SK-N-SH treated with all-trans-retinoic acid at 6 μM for 48 hours (cell line): ENCODE results near the gene SLC18A3.

Experiments
- ATAC-seq: fragments of 200-7000 bp; cut with Tn5 transposase; 3 replicates; pipeline ENCODE4 v1.9.1; 2020; ENCODE audit warnings: mild to moderate bottlenecking, moderate library complexity
- BACH2 ChIP-seq: fragments of 250-450 bp; sonication (Bioruptor Pico); IDR thresholded peaks from 2 replicates; pipeline ENCODE4 v1.9.0; 2021; ENCODE audit warnings: mild to moderate bottlenecking, borderline replicate concordance
- CREB5 ChIP-seq: fragments of 250-450 bp; sonication (Bioruptor Pico); IDR thresholded peaks from 2 replicates; pipeline ENCODE4 v1.5.1; 2020; ENCODE audit warnings: low read depth, mild to moderate bottlenecking, moderate library complexity
- CSDC2 ChIP-seq: fragments of 250-450 bp; sonication (Bioruptor Pico); IDR thresholded peaks from 2 replicates; pipeline ENCODE4 v1.5.0; 2020; ENCODE audit warnings: mild to moderate bottlenecking, moderate library complexity
- CSRNP3 ChIP-seq: fragments of 250-450 bp; sonication (Bioruptor Pico); IDR thresholded peaks from 2 replicates; pipeline ENCODE4 v1.5.1; 2021; ENCODE audit warnings: mild to moderate bottlenecking, moderate library complexity
- ESRRG ChIP-seq: fragments of 250-450 bp; sonication (Bioruptor Pico); IDR thresholded peaks from 2 replicates; pipeline ENCODE4 v1.6.1; 2021; ENCODE audit warnings: mild to moderate bottlenecking
- GLIS3 ChIP-seq: fragments of 250-450 bp; sonication (Bioruptor Pico); IDR thresholded peaks from 2 replicates; pipeline ENCODE4 v1.5.0; 2020; ENCODE audit warnings: mild to moderate bottlenecking, moderate library complexity
- ISL1 ChIP-seq: fragments of 250-450 bp; sonication (Bioruptor Pico); IDR thresholded peaks from 2 replicates; pipeline ENCODE4 v2.1.2; 2022; ENCODE audit warnings: mild to moderate bottlenecking, moderate library complexity
- OSR1 ChIP-seq: fragments of 250-450 bp; sonication (Bioruptor Pico); IDR thresholded peaks from 2 replicates; pipeline ENCODE4 v1.8.0; 2022; ENCODE audit warnings: moderate library complexity, mild to moderate bottlenecking, inconsistent platforms
- PATZ1 ChIP-seq: fragments of 250-450 bp; sonication (Bioruptor Pico); IDR thresholded peaks from 2 replicates; pipeline ENCODE4 v1.8.0; 2020; ENCODE audit warnings: mild to moderate bottlenecking, moderate library complexity, borderline replicate concordance
- POU6F1 ChIP-seq: fragments of 250-450 bp; sonication (Bioruptor Pico); IDR thresholded peaks from 2 replicates; pipeline ENCODE4 v1.8.0; 2021; ENCODE audit warnings: low read depth, mild to moderate bottlenecking, moderate library complexity, borderline replicate concordance
- PPARA ChIP-seq: fragments of 250-450 bp; sonication (Bioruptor Pico); IDR thresholded peaks from 2 replicates; pipeline ENCODE4 v1.5.0; 2020; ENCODE audit warnings: mild to moderate bottlenecking, borderline replicate concordance
- RARB ChIP-seq: fragments of 250-450 bp; sonication (Bioruptor Pico); IDR thresholded peaks from 2 replicates; pipeline ENCODE4 v1.8.0; 2021; ENCODE audit warnings: mild to moderate bottlenecking, moderate library complexity
- TCF4 ChIP-seq: fragments of 250-450 bp; sonication (Bioruptor Pico); IDR thresholded peaks from 2 replicates; pipeline ENCODE4 v1.8.0; 2021; ENCODE audit warnings: mild to moderate bottlenecking, moderate library complexity, borderline replicate concordance
- TOX ChIP-seq: fragments of 250-450 bp; sonication (Bioruptor Pico); IDR thresholded peaks from 2 replicates; pipeline ENCODE4 v1.8.0; 2021; ENCODE audit warnings: mild to moderate bottlenecking, moderate library complexity, borderline replicate concordance
- TSHZ2 ChIP-seq: fragments of 250-450 bp; sonication (Bioruptor Pico); IDR thresholded peaks from 2 replicates; pipeline ENCODE4 v1.5.0; 2020; ENCODE audit warnings: mild to moderate bottlenecking, moderate library complexity
- ZC3H10 ChIP-seq: fragments of 250-450 bp; sonication (Bioruptor Pico); IDR thresholded peaks from 2 replicates; pipeline ENCODE4 v1.5.1; 2021; ENCODE audit warnings: mild to moderate bottlenecking, moderate library complexity
- ZFP3 ChIP-seq: fragments of 250-450 bp; sonication (Bioruptor Pico); IDR thresholded peaks from 2 replicates; pipeline ENCODE4 v1.5.0; 2020; ENCODE audit warnings: mild to moderate bottlenecking, moderate library complexity
- ZFP30 ChIP-seq: fragments of 450-650 bp; formaldehyde crosslinking; IDR thresholded peaks from 2 replicates; pipeline ENCODE4 v1.5.0; 2022; ENCODE audit warnings: mild to moderate bottlenecking, moderate library complexity
- ZNF565 ChIP-seq: fragments of 450-650 bp; formaldehyde crosslinking; conservative IDR thresholded peaks from 2 replicates; pipeline ENCODE4 v1.5.0; 2020; ENCODE audit warnings: low read depth, mild to moderate bottlenecking, moderate library complexity
- ZNF70 ChIP-seq: fragments of 450-650 bp; formaldehyde crosslinking; IDR thresholded peaks from 2 replicates; pipeline ENCODE4 v1.5.0; 2020; ENCODE audit warnings: mild to moderate bottlenecking, moderate library complexity
- ZNF8 ChIP-seq: fragments of 450-650 bp; formaldehyde crosslinking; IDR thresholded peaks from 2 replicates; pipeline ENCODE4 v1.5.0; 2020; ENCODE audit warnings: mild to moderate bottlenecking, moderate library complexity

The SLC18A3 gene

GRCh38 chr10:49569031-49569631 lies 41.0 kb upstream of the SLC18A3 start:
- TF ChIP-seq GLIS3 (CRISPR knock-in tag), result no peak
- TF ChIP-seq ZFP30 (CRISPR knock-in tag), result no peak
- TF ChIP-seq TSHZ2, result no peak
- TF ChIP-seq ISL1 (CRISPR knock-in tag), result no peak
- no peak for TF ChIP-seq ZFP3 (CRISPR knock-in tag)
- TF ChIP-seq POU6F1 (CRISPR knock-in tag), result no peak
- TF ChIP-seq PPARA (CRISPR knock-in tag), result no peak
- TF ChIP-seq PATZ1 (CRISPR knock-in tag), result no peak
- TF ChIP-seq CSDC2 (CRISPR knock-in tag), result no peak
- TF ChIP-seq BACH2, result no peak
- TF ChIP-seq TCF4, result no peak
- no peak for TF ChIP-seq TOX (CRISPR knock-in tag)
- no peak for TF ChIP-seq RARB (CRISPR knock-in tag)
- no peak for TF ChIP-seq CREB5 (CRISPR knock-in tag)
- TF ChIP-seq OSR1, result no peak
- TF ChIP-seq ZNF70, result no peak
- TF ChIP-seq ESRRG, result no peak
- TF ChIP-seq ZNF565 (CRISPR knock-in tag), result no peak
- TF ChIP-seq ZNF8 (CRISPR knock-in tag), result no peak
- no peak for ATAC-seq

GRCh38 chr10:49571388-49571787 lies 38.7 kb upstream of the SLC18A3 start:
- TF ChIP-seq POU6F1 (CRISPR knock-in tag) (no peak), ZNF8 (CRISPR knock-in tag) (no peak), ZC3H10 (CRISPR knock-in tag) (no peak), ISL1 (CRISPR knock-in tag) (no peak), ZFP3 (CRISPR knock-in tag) (no peak), CSRNP3 (CRISPR knock-in tag) (no peak), CSDC2 (CRISPR knock-in tag) (no peak)

More at GRCh38 chr10:49571388-49571787, 38.7 kb upstream of the SLC18A3 start:
- peak; percentile 87 for ATAC-seq
